Endothelial cell (in vitro differentiated cells): Measurements from ENCODE around the gene BMPR1B. TPM values are rescaled to one million over a fixed set of nuclear protein-coding genes. Genes with fewer than 3 reads are reported as not detected.
"Not testable (repeated sequence)": the region's sequence is repeated elsewhere in the genome, so short reads cannot be mapped to it uniquely, and the experiment has no call there.

Source experiments
- DNase-seq: peaks from one replicate; pipeline ENCODE4 v3.0.0; 2021; ENCODE audit warnings: low spot score
- H3K27ac Mint-ChIP-seq: one replicate; pipeline ENCODE4 v1.8.0; 2021; ENCODE audit warnings: mixed read lengths, inconsistent platforms; ENCODE audit not compliant: unreplicated experiment
- H3K27me3 Mint-ChIP-seq: one replicate; pipeline ENCODE4 v1.8.0; 2021; ENCODE audit warnings: mild to moderate bottlenecking, moderate library complexity, mixed read lengths, inconsistent platforms; ENCODE audit not compliant: unreplicated experiment
- H3K36me3 Mint-ChIP-seq: one replicate; pipeline ENCODE4 v1.8.0; 2021; ENCODE audit warnings: mild to moderate bottlenecking, low read depth, mixed read lengths, inconsistent platforms; ENCODE audit not compliant: unreplicated experiment
- H3K4me1 Mint-ChIP-seq: one replicate; pipeline ENCODE4 v1.8.0; 2021; ENCODE audit warnings: mild to moderate bottlenecking, mixed read lengths, inconsistent platforms; ENCODE audit not compliant: unreplicated experiment
- H3K4me3 Mint-ChIP-seq: one replicate; pipeline ENCODE4 v1.8.0; 2021; ENCODE audit warnings: mild to moderate bottlenecking, mixed read lengths, inconsistent platforms; ENCODE audit not compliant: unreplicated experiment
- H3K9me3 Mint-ChIP-seq: one replicate; pipeline ENCODE4 v1.8.0; 2021; ENCODE audit warnings: mixed read lengths, inconsistent platforms; ENCODE audit not compliant: unreplicated experiment
- CTCF ChIP-seq: fragments of 200-600 bp; sonication (generic); IDR thresholded peaks from one replicate; pipeline ENCODE4 v1.5.0; 2021; ENCODE audit warnings: antibody characterized with exemption; ENCODE audit not compliant: unreplicated experiment
- total RNA-seq: library from RNA; stranded (reverse); fragmentation: NEBNext Ultra II Directional; extraction: Animal tissue kit (Norgen Biotek cat#: 25700); gene quantifications from one replicate; pipeline ENCODE4 v1.2.1, GENCODE V29; 2021; ENCODE audit not compliant: unreplicated experiment

Gene BMPR1B
- total RNA-seq, 1 donor from 2014 or later, result 5.4 TPM

GRCh38 chr4:94826206-94826605 lies 68.5 kb downstream of the BMPR1B start:
- no peaks in the 10 kb centered on the region for H3K27me3 Mint-ChIP-seq
- peak; percentile 8 for DNase-seq
- peak overlapping the region; percentile 78 for H3K27ac Mint-ChIP-seq
- TF ChIP-seq CTCF, result no peak
- no peaks in the 10 kb centered on the region for H3K36me3 Mint-ChIP-seq
- H3K9me3 Mint-ChIP-seq, result no peaks in the 10 kb centered on the region
- no peak overlapping the region for H3K4me3 Mint-ChIP-seq
- H3K4me1 Mint-ChIP-seq, result peaks cover 5% of the 10 kb centered on the region

- no peak for DNase-seq
- H3K27me3 Mint-ChIP-seq, result no peaks in the 10 kb centered on the region
- TF ChIP-seq CTCF, result no peak
- H3K9me3 Mint-ChIP-seq, result no peaks in the 10 kb centered on the region
- peaks cover 5% of the 10 kb centered on the region for H3K4me1 Mint-ChIP-seq
- no peak overlapping the region for H3K4me3 Mint-ChIP-seq
- H3K27ac Mint-ChIP-seq, result no peak overlapping the region
- no peaks in the 10 kb centered on the region for H3K36me3 Mint-ChIP-seq
Observed at GRCh38 chr4:94827481-94828110, 69.8 kb downstream of the BMPR1B start.

- H3K4me1 Mint-ChIP-seq, result peaks cover 5% of the 10 kb centered on the region
Observed at GRCh38 chr4:94828882-94829281, 71.1 kb downstream of the BMPR1B start.

GRCh38 chr4:94831607-94832006 lies 73.9 kb downstream of the BMPR1B start:
- Mint-ChIP-seq H3K36me3 (no peaks in the 10 kb centered on the region), H3K4me1 (no peaks in the 10 kb centered on the region), H3K4me3 (no peak overlapping the region), H3K27ac (no peak overlapping the region), H3K27me3 (no peaks in the 10 kb centered on the region), H3K9me3 (no peaks in the 10 kb centered on the region)
- no peak for TF ChIP-seq CTCF
- no peak for DNase-seq

More at GRCh38 chr4:94828882-94829281, 71.1 kb downstream of the BMPR1B start:
- H3K36me3 Mint-ChIP-seq, result no peaks in the 10 kb centered on the region
- no peak for TF ChIP-seq CTCF
- DNase-seq, result no peak
- H3K27ac Mint-ChIP-seq, result no peak overlapping the region
- H3K4me3 Mint-ChIP-seq, result no peak overlapping the region
- no peaks in the 10 kb centered on the region for H3K9me3 Mint-ChIP-seq
- H3K27me3 Mint-ChIP-seq, result no peaks in the 10 kb centered on the region

- H3K9me3 Mint-ChIP-seq, H3K27me3 Mint-ChIP-seq: not testable (repeated sequence)
Observed at GRCh38 chr4:94832329-94832728, 74.6 kb downstream of the BMPR1B start.

More at GRCh38 chr4:94832329-94832728, 74.6 kb downstream of the BMPR1B start:
- not testable (repeated sequence) for H3K4me1 Mint-ChIP-seq, DNase-seq, H3K4me3 Mint-ChIP-seq, H3K36me3 Mint-ChIP-seq, H3K27ac Mint-ChIP-seq
